Vagina (tissue), 2 donors: ENCODE data around the gene PRM1.

ENCODE experiments used
- CTCF ChIP-seq, 3 experiments: fragments of 450-650 bp in 2 of 3; fragments of 200-600 bp in 1 of 3; sonication (generic) in 1 of 3; IDR thresholded peaks; one replicate each; pipeline ENCODE4 v1.5.1; 2017 to 2019; ENCODE audit warnings: antibody characterized with exemption in 3 of 3, mild to moderate bottlenecking in 2 of 3, moderate library complexity in 2 of 3
- POLR2A ChIP-seq, 2 donors: fragments of 450-650 bp; IDR thresholded peaks; one replicate each; pipeline ENCODE4 v1.6.1; 2017; ENCODE audit warnings: antibody characterized with exemption in 2 of 2, mild to moderate bottlenecking in 2 of 2, moderate library complexity in 2 of 2

- no peak for TF ChIP-seq CTCF (IDR thresholded peaks at IDR 0.05)
- no peak for TF ChIP-seq POLR2A (IDR thresholded peaks at IDR 0.05)
Measured at GRCh38 chr16:11285842-11286241, 4.7 kb upstream of the PRM1 start.
